Stimulated activated CD8-positive, alpha-beta memory T cell treated with anti-CD3 and anti-CD28 coated beads, Interleukin-2, amount 100 ng/mL, for 1 hour (primary cell): ENCODE measurements around the gene WASHC2A.
"Not testable (repeated sequence)": the region's sequence is repeated elsewhere in the genome, so short reads cannot be mapped to it uniquely, and the experiment has no call there.

ENCODE experiments used
- DNase-seq, 2 donors: peaks; one replicate each; pipeline ENCODE4 v3.0.0-alpha.2; 2020; ENCODE audit warnings: low read depth in 2 of 2

Gene WASHC2A

DNA sequence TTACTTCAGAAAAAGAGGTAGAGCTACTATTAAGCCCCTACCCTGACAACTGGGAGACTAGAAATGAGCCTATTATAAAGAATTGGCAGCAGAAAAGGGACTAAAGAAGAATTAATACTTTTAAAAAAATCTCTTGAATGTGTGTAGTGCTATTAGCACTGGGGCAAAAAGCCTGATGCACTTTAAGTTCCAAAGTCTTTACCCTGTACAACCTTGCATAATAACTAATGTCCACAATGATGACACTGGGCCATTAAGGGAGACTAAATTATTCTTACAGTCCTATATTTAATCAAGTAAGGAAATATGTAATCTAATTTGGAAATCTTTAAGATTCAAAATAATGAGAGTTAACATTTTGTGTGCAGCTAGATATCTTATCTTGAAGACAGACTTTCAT is 90.1 kb downstream of the WASHC2A start:
- DNase-seq, result not testable (repeated sequence)

DNA sequence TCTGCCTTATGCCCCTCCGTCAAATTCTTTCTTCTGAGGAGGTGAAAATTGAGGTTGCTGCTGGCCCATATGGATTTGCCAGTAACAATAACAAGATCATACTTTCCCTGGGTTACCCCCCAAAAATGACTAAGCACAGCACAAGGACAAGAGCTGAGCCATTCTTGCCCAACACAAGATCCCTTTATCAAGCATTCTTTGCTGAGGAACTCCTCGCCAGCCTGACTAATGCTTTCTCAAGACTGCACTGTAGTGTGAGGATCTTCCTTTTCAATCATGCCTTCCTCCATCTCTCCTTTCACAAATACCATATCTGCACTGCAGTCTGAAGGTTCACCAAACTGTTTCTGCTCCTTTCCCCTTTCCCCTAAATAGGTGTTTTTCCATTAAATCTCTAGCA is 92.1 kb downstream of the WASHC2A start:
- DNase-seq, result not testable (repeated sequence)

DNA sequence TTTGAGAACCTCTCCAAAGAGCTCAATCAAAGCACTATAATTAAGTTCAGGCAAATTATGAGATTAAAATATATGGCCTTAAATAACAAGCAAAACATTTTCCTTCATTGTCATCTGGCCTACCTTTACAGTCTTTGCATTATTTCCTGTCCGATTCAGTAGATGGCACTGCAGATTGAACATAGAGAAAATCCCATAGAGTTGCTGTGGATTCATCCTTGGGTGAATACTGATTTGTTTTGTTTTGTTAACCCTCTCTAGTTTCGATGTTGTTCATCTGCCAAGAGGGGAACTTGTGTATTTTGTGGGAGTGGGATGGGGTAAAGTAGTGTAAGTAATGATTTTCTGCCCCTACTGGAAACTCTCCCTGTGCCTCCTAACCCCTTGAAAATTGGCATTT is 97.3 kb downstream of the WASHC2A start:
- not testable (repeated sequence) for DNase-seq

DNA sequence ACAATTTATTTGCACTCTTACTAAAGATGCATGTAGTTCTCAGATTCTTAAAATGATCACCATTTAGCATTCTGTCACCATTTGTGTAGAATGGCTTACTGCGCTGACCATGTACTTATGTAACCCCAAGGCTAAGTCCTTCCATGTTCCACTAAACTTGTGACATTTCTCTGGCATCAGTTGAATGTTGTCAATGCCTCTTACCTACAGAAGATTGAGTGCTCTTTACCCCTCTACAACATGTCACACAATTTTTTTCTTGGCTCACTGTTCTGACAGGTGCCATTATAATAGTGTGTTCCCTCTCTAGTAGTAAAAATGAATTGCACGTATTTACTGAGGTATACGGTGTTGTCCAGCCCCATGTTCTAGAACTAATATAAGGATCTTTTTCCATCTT is 100.1 kb downstream of the WASHC2A start:
- DNase-seq, result not testable (repeated sequence)

DNA sequence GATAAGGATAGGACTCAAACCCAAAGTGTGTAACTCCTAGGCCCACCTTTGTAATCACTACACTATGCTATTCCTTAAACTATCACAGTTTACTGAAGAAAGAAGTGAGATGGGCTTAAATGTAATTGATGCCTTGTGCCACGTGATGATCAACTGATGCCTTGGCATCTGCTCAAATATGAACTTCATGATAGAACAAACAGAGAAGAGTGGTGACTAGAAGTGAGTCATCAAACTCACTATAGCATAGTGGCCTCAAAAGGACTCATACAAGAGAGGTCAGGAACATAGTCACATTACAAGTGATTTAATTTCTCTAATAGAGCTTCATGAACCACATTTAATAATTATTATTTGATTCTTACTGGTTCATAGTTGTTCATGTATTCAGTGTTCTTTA is 101.8 kb downstream of the WASHC2A start:
- not testable (repeated sequence) for DNase-seq

DNA sequence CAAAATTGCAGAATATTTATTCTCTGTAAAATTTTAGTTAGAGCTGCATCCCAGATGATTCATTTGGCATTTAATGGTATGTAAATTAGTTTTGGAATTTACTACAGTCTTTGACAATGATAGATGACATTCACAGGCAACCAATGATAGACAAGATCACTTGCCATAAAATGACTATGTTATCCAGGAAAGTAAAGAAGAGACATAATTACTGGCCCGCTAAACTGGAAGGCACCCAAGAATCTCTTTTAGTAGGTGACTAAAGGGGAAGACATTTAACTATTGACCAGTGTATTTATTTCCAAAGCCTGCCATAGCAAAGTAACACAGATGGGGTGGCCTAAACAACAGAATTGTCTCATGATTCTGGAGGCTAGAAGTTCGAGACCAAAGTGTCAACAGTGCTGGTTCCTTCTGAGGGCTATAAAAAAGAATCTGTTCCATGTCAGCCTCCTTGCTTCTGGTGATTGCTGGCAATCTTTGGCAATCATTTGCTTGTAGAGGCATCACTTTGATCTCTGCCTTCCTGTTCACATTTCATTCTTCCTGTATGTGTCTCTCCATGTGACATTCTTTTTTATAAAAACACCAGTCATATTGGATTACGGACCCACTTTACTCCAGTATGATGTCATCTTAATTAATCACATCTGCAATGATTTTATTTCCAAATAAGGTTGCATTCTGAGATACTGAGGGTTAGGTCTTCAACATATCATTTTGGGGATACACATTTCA is 107.2 kb downstream of the WASHC2A start:
- not testable (repeated sequence) for DNase-seq
